Prostate gland (tissue), 2 donors: ENCODE data around the gene TMPRSS9.

ENCODE experiments used
- CTCF ChIP-seq, 4 experiments: fragments of 200-600 bp in 2 of 4; fragments of 450-650 bp in 2 of 4; sonication (generic) in 2 of 4; IDR thresholded peaks; 1 replicate in 3 of 4; 2 replicates in 1 of 4; pipeline ENCODE4 v1.5.1; 2016 to 2019; ENCODE audit warnings: antibody characterized with exemption in 4 of 4, mild to moderate bottlenecking in 2 of 4, moderate library complexity in 2 of 4
- POLR2A ChIP-seq: fragments of 450-650 bp; IDR thresholded peaks from one replicate; pipeline ENCODE4 v1.6.1; 2016; ENCODE audit warnings: antibody characterized with exemption, mild to moderate bottlenecking
- POLR2AphosphoS5 ChIP-seq: sonication (generic); formaldehyde crosslinking; IDR thresholded peaks from one replicate; pipeline ENCODE4 v1.6.1; 2017; ENCODE audit warnings: antibody characterized with exemption

GRCh38 chr19:2413629-2414028 is 53.6 kb downstream of the TMPRSS9 start:
- no peak for TF ChIP-seq CTCF (IDR thresholded peaks at IDR 0.05)
- TF ChIP-seq POLR2A = no peak
- TF ChIP-seq POLR2AphosphoS5 = no peak
